ENCODE measurements around the gene TMEM114. TPM values are rescaled to one million over a fixed set of nuclear protein-coding genes. Genes with fewer than 3 reads are reported as not detected.

The TMEM114 gene
- total and polyA plus RNA-seq, 2 donors, result not detected

- 3% methylated on average over 4 of the region's 4 CpGs for WGBS
- peaks cover 6% of the 10 kb centered on the region for H3K36me3 ChIP-seq (ENCODE audit: insufficient read depth)
- peaks cover 1% of the 10 kb centered on the region for H3K4me1 ChIP-seq (ENCODE audit: insufficient read depth)
- H3K4me3 ChIP-seq (ENCODE audit: low read depth, low read length), result peak overlapping the region; percentile 67
- H3K27ac ChIP-seq (ENCODE audit: low read depth), result no peak overlapping the region
- DNase-seq (ENCODE audit: extremely low spot score), result no peak
Measured at GRCh38 chr16:8622315-8622656, 32.0 kb upstream of the TMEM114 start.

GRCh38 chr16:8621572-8622314 lies 31.4 kb upstream of the TMEM114 start, which contains the start of gene METTL22:
Gene METTL22 (plus strand): TSS chr16:8621698. CDS start chr16:8625666, 3,968 bp downstream.
- Histone ChIP-seq H3K36me3 (ENCODE audit: insufficient read depth) (peaks cover 4% of the 10 kb centered on the region), H3K27ac (ENCODE audit: low read depth) (peak within 1 kb of the TSS; percentile 70), H3K4me1 (ENCODE audit: insufficient read depth) (peaks cover 1% of the 10 kb centered on the region), H3K4me3 (ENCODE audit: low read depth, low read length) (peak within 1 kb of the TSS; percentile 67)
- DNase-seq (ENCODE audit: extremely low spot score), result peak; percentile 41
- WGBS, result under 1% methylated on average over 51 of the region's 51 CpGs

GRCh38 chr16:8621222-8621571 lies 30.9 kb upstream of the TMEM114 start:
- 20% methylated on average over 12 of the region's 12 CpGs for WGBS
- Histone ChIP-seq H3K27ac (ENCODE audit: low read depth) (no peak overlapping the region), H3K4me3 (ENCODE audit: low read depth, low read length) (peak overlapping the region; percentile 67), H3K36me3 (ENCODE audit: insufficient read depth) (peaks cover 3% of the 10 kb centered on the region), H3K4me1 (ENCODE audit: insufficient read depth) (peaks cover 1% of the 10 kb centered on the region)
- no peak for DNase-seq (ENCODE audit: extremely low spot score)

GRCh38 chr16:8620535-8620934 lies 30.2 kb upstream of the TMEM114 start:
- H3K36me3 ChIP-seq (ENCODE audit: insufficient read depth), result peaks cover 2% of the 10 kb centered on the region
- 72% methylated on average over 6 of the region's 6 CpGs for WGBS
- peaks cover 1% of the 10 kb centered on the region for H3K4me1 ChIP-seq (ENCODE audit: insufficient read depth)
- DNase-seq (ENCODE audit: extremely low spot score), result no peak
- no peak overlapping the region for H3K4me3 ChIP-seq (ENCODE audit: low read depth, low read length)
- H3K27ac ChIP-seq (ENCODE audit: low read depth), result no peak overlapping the region

GRCh38 chr16:8619671-8620370 lies 29.5 kb upstream of the TMEM114 start:
- no peak for DNase-seq (ENCODE audit: extremely low spot score)
- peaks cover 1% of the 10 kb centered on the region for H3K4me1 ChIP-seq (ENCODE audit: insufficient read depth)
- no peaks in the 10 kb centered on the region for H3K36me3 ChIP-seq (ENCODE audit: insufficient read depth)
- no peak overlapping the region for H3K27ac ChIP-seq (ENCODE audit: low read depth)
- 52% methylated on average over 5 of the region's 5 CpGs for WGBS
- no peak overlapping the region for H3K4me3 ChIP-seq (ENCODE audit: low read depth, low read length)

GRCh38 chr16:8614435-8615029 lies 24.2 kb upstream of the TMEM114 start:
- WGBS, result 64% methylated on average over 9 of the region's 9 CpGs
- Histone ChIP-seq H3K36me3 (ENCODE audit: insufficient read depth) (no peaks in the 10 kb centered on the region), H3K4me1 (ENCODE audit: insufficient read depth) (no peaks in the 10 kb centered on the region), H3K4me3 (ENCODE audit: low read depth, low read length) (no peak overlapping the region), H3K27ac (ENCODE audit: low read depth) (no peak overlapping the region)
- DNase-seq (ENCODE audit: extremely low spot score), result no peak

GRCh38 chr16:8611886-8612600 lies 21.7 kb upstream of the TMEM114 start:
- WGBS, result 97% methylated on average over 1 of the region's 1 CpG
- Histone ChIP-seq H3K4me1 (ENCODE audit: insufficient read depth) (no peaks in the 10 kb centered on the region), H3K4me3 (ENCODE audit: low read depth, low read length) (no peak overlapping the region), H3K36me3 (ENCODE audit: insufficient read depth) (no peaks in the 10 kb centered on the region), H3K27ac (ENCODE audit: low read depth) (no peak overlapping the region)
- DNase-seq (ENCODE audit: extremely low spot score), result no peak

GRCh38 chr16:8611122-8611521 lies 20.8 kb upstream of the TMEM114 start:
- H3K4me3 ChIP-seq (ENCODE audit: low read depth, low read length), result no peak overlapping the region
- H3K4me1 ChIP-seq (ENCODE audit: insufficient read depth), result no peaks in the 10 kb centered on the region
- WGBS, result 77% methylated on average over 4 of the region's 4 CpGs
- no peaks in the 10 kb centered on the region for H3K36me3 ChIP-seq (ENCODE audit: insufficient read depth)
- H3K27ac ChIP-seq (ENCODE audit: low read depth), result no peak overlapping the region
- no peak for DNase-seq (ENCODE audit: extremely low spot score)

GRCh38 chr16:8607214-8607613 lies 16.9 kb upstream of the TMEM114 start:
- H3K4me3 ChIP-seq (ENCODE audit: low read depth, low read length), result no peak overlapping the region
- H3K27ac ChIP-seq (ENCODE audit: low read depth), result no peak overlapping the region
- H3K36me3 ChIP-seq (ENCODE audit: insufficient read depth), result no peaks in the 10 kb centered on the region
- H3K4me1 ChIP-seq (ENCODE audit: insufficient read depth), result no peaks in the 10 kb centered on the region
- WGBS, result 74% methylated on average over 9 of the region's 9 CpGs
- no peak for DNase-seq (ENCODE audit: extremely low spot score)

GRCh38 chr16:8605554-8605953 lies 15.2 kb upstream of the TMEM114 start:
- H3K36me3 ChIP-seq (ENCODE audit: insufficient read depth), result no peaks in the 10 kb centered on the region
- H3K27ac ChIP-seq (ENCODE audit: low read depth), result no peak overlapping the region

GRCh38 chr16:8600144-8600775 lies 9.9 kb upstream of the TMEM114 start:
- no peak for DNase-seq (ENCODE audit: extremely low spot score)

More at GRCh38 chr16:8605554-8605953, 15.2 kb upstream of the TMEM114 start:
- DNase-seq (ENCODE audit: extremely low spot score), result no peak
- H3K4me3 ChIP-seq (ENCODE audit: low read depth, low read length), result no peak overlapping the region
- H3K4me1 ChIP-seq (ENCODE audit: insufficient read depth), result no peaks in the 10 kb centered on the region

GRCh38 chr16:8596581-8596980 lies 6.3 kb upstream of the TMEM114 start:
- WGBS, result 86% methylated on average over 1 of the region's 1 CpG
- Histone ChIP-seq H3K27ac (ENCODE audit: low read depth) (no peak overlapping the region), H3K4me1 (ENCODE audit: insufficient read depth) (no peaks in the 10 kb centered on the region), H3K36me3 (ENCODE audit: insufficient read depth) (no peaks in the 10 kb centered on the region), H3K4me3 (ENCODE audit: low read depth, low read length) (no peak overlapping the region)
- DNase-seq (ENCODE audit: extremely low spot score), result no peak

More at GRCh38 chr16:8600144-8600775, 9.9 kb upstream of the TMEM114 start:
- H3K27ac ChIP-seq (ENCODE audit: low read depth), result no peak overlapping the region
- WGBS, result 27% methylated on average over 11 of the region's 11 CpGs
- H3K4me3 ChIP-seq (ENCODE audit: low read depth, low read length), result no peak overlapping the region
- H3K4me1 ChIP-seq (ENCODE audit: insufficient read depth), result no peaks in the 10 kb centered on the region
- H3K36me3 ChIP-seq (ENCODE audit: insufficient read depth), result no peaks in the 10 kb centered on the region

- Histone ChIP-seq H3K27ac (ENCODE audit: low read depth) (no peak overlapping the region), H3K36me3 (ENCODE audit: insufficient read depth) (no peaks in the 10 kb centered on the region), H3K4me3 (ENCODE audit: low read depth, low read length) (no peak overlapping the region), H3K4me1 (ENCODE audit: insufficient read depth) (no peaks in the 10 kb centered on the region)
- 92% methylated on average over 5 of the region's 5 CpGs for WGBS
- DNase-seq (ENCODE audit: extremely low spot score), result no peak
Measured at GRCh38 chr16:8595783-8596182, 5.5 kb upstream of the TMEM114 start.

Measured in urinary bladder (tissue), 4 donors.